Lower lobe of right lung (tissue), 2 donors: ENCODE data around the gene PCGF1. TPM values are rescaled to one million over a fixed set of nuclear protein-coding genes. Genes with fewer than 3 reads are reported as not detected.
A peak's percentile ranks its signal among the peaks of the same experiment; 100 is the strongest.
"Not testable (repeated sequence)": the region's sequence is repeated elsewhere in the genome, so short reads cannot be mapped to it uniquely, and the experiment has no call there.

Source experiments
- ATAC-seq, 2 donors: fragments of 200-7000 bp; cut with Tn5 transposase; one replicate each; pipeline ENCODE4 v1.9.1; 2020 to 2022; ENCODE audit warnings: mild to moderate bottlenecking in 2 of 2, moderate library complexity in 2 of 2
- DNase-seq: peaks from one replicate; pipeline ENCODE4 v3.0.0-alpha.2; 2020
- H3K27ac ChIP-seq: fragments of 200-600 bp; one replicate; pipeline ENCODE4 v1.8.0; 2022
- H3K27me3 ChIP-seq: fragments of 200-600 bp; one replicate; pipeline ENCODE4 v1.8.0; 2022; ENCODE audit warnings: low read depth
- H3K36me3 ChIP-seq: fragments of 200-600 bp; one replicate; pipeline ENCODE4 v1.8.0; 2022; ENCODE audit warnings: mild to moderate bottlenecking
- H3K4me1 ChIP-seq: fragments of 200-600 bp; one replicate; pipeline ENCODE4 v1.8.0; 2022
- H3K4me3 ChIP-seq: fragments of 200-600 bp; one replicate; pipeline ENCODE4 v1.8.0; 2022; ENCODE audit warnings: mild to moderate bottlenecking
- H3K9me3 ChIP-seq: fragments of 200-600 bp; one replicate; pipeline ENCODE4 v1.8.0; 2022
- intact Hi-C: fragments of 100-400 bp; cut with DNase I; formaldehyde crosslinking; loops from one replicate; pipeline ENCODE4 v1.11.0; 2022
- total RNA-seq: library from RNA; stranded (reverse); fragmentation: NEBNext Ultra II Directional; extraction: Animal tissue kit (Norgen Biotek cat#: 25700); gene quantifications from one replicate; pipeline ENCODE4 v1.2.1, GENCODE V29; 2021
- TF ChIP-seq, protein P1 (sequence below): fragments of 200-600 bp; IDR thresholded peaks from one replicate; pipeline ENCODE4 v1.8.0; 2022; ENCODE audit warnings: antibody characterized with exemption, mild to moderate bottlenecking
- donor health status: DM: no; HTN: yes; CAD: no; lungs with severe emphysema.

PCGF1 gene
- total RNA-seq, 1 donor from 2014 or later = 28.4 TPM

DNA sequence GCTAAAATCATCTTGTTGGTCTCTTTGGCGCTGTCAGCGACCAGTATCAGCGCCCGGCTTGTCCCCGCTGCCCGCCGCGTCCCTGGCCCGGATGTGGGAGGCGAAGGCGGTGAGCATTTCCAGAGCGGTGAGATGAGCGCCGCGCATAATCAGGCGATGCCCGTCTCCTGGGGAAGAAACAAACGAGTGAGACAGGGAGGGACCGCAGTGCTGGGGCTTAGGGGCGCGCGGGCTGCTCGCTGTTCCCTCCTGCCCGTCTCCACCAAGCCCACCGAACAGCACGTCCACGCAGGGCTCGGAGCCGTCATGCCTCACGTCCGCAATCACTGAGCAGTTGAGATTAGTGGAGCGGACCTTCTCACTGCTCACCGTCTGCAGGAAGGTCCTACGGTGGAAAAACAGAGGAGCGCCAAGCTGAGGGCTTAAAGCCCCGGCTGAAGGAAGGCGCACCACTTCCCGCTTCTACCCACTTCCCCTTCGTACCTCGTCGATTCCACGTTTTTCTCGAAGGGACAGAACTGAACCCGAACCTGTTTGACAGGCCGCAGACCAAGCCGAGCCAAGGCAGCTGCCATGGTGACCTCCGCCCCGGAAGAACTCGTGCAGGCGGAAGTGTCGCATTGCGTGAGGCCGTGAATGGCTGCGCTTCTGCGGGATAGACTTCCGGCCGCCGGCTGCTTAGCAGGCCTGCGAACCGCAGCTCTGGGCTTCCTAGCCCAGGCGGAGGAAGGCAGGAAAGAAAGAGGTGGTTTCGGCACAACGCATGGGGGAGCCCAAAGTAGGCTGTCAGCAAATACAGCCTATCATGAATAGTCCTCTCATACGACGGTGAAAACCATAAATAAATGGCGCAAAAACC lies 35.2 kb downstream of the PCGF1 start, which contains the start of gene MRPL53:
MRPL53 (minus strand) TSS at position 595 of the 859 bp plus-strand sequence; CDS start at position 575, 20 bp downstream.
- no peaks in the 10 kb centered on the region for H3K9me3 ChIP-seq
- DNase-seq (peak; percentile 95), ATAC-seq (peak; percentile 96 to 98)
- no peaks in the 10 kb centered on the region for H3K27me3 ChIP-seq
- TF ChIP-seq, protein P1, sequence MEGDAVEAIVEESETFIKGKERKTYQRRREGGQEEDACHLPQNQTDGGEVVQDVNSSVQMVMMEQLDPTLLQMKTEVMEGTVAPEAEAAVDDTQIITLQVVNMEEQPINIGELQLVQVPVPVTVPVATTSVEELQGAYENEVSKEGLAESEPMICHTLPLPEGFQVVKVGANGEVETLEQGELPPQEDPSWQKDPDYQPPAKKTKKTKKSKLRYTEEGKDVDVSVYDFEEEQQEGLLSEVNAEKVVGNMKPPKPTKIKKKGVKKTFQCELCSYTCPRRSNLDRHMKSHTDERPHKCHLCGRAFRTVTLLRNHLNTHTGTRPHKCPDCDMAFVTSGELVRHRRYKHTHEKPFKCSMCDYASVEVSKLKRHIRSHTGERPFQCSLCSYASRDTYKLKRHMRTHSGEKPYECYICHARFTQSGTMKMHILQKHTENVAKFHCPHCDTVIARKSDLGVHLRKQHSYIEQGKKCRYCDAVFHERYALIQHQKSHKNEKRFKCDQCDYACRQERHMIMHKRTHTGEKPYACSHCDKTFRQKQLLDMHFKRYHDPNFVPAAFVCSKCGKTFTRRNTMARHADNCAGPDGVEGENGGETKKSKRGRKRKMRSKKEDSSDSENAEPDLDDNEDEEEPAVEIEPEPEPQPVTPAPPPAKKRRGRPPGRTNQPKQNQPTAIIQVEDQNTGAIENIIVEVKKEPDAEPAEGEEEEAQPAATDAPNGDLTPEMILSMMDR = no peak
- peak within 1 kb of the TSS; percentile 88 for H3K27ac ChIP-seq
- intact Hi-C loops = no loop called here
- H3K4me1 ChIP-seq = peaks cover 27% of the 10 kb centered on the region
- H3K4me3 ChIP-seq = peak within 1 kb of the TSS; percentile 81
- peaks cover 24% of the 10 kb centered on the region for H3K36me3 ChIP-seq

DNA sequence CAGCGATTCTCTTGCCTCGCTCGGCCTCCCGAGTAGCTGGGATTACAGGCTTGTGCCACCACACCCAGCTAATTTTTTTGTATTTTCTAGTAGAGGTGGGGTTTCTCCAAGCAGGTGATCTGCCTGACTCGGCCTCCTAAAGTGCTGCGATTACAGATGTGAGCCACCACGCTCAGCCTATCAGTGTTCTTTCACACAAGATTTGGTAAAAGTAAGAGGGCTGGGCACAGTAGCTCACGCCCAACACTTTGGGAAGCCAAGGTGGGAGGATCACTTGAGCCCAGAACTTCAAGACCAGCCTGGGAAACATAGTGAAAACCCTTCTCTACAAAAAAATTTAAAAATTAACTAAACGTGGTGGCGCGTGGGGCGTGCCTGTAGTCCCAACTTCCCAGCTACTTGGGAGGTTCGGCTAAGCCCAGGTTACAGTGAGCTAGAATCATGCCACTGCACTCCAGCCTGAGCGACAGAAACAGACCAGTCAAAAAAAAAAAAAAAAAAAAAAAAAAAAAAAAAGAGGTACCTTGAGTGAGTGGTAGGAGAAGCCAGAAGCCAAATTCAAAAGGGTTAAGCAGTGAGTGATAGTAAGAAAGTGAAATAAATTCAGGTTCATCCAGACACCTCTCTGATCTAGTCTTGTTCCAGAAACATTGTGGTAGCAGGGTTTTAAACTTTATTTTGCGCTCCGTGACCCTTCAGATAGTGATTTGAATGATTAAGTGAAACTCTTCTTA lies 36.0 kb downstream of the PCGF1 start:
- Histone ChIP-seq H3K9me3 (no peaks in the 10 kb centered on the region), H3K27ac (peak overlapping the region; percentile 88), H3K4me1 (peaks cover 19% of the 10 kb centered on the region), H3K27me3 (no peaks in the 10 kb centered on the region), H3K36me3 (peaks cover 22% of the 10 kb centered on the region), H3K4me3 (peak overlapping the region; percentile 81)
- no peak for DNase-seq
- TF ChIP-seq, protein P1 = no peak
- no peak for ATAC-seq
- intact Hi-C loops = no loop called here

- H3K4me3 ChIP-seq, intact Hi-C loops, DNase-seq, H3K9me3 ChIP-seq, ATAC-seq, H3K27ac ChIP-seq, H3K27me3 ChIP-seq: not testable (repeated sequence)
- peaks cover 18% of the 10 kb centered on the region for H3K36me3 ChIP-seq
- H3K4me1 ChIP-seq = peaks cover 25% of the 10 kb centered on the region
Observed at GRCh38 chr2:74470742-74471141, 36.8 kb downstream of the PCGF1 start.

- TF ChIP-seq, protein P1 = no peak
- H3K27me3 ChIP-seq = no peaks in the 10 kb centered on the region
- H3K4me1 ChIP-seq = peaks cover 25% of the 10 kb centered on the region
- ATAC-seq (peak; percentile 7 to 9), DNase-seq (no peak)
- H3K9me3 ChIP-seq = no peaks in the 10 kb centered on the region
- peaks cover 24% of the 10 kb centered on the region for H3K36me3 ChIP-seq
- H3K4me3 ChIP-seq = peak overlapping the region; percentile 97
- intact Hi-C loops = no loop called here
- peak overlapping the region; percentile 92 for H3K27ac ChIP-seq
Observed at GRCh38 chr2:74464406-74464805, 43.1 kb downstream of the PCGF1 start.

GRCh38 chr2:74462786-74463105 lies 44.7 kb downstream of the PCGF1 start:
- DNase-seq = no peak

More at GRCh38 chr2:74462786-74463105, 44.7 kb downstream of the PCGF1 start:
- no peak for ATAC-seq
- Histone ChIP-seq H3K27me3 (no peaks in the 10 kb centered on the region), H3K4me3 (no peak overlapping the region), H3K9me3 (no peaks in the 10 kb centered on the region), H3K4me1 (peaks cover 33% of the 10 kb centered on the region), H3K27ac (no peak overlapping the region), H3K36me3 (peaks cover 24% of the 10 kb centered on the region)
- TF ChIP-seq, protein P1 = no peak
- intact Hi-C loops = no loop called here
